Nucleus accumbens (tissue), 56 donors: Measurements from ENCODE around the gene MBTPS1.
A peak's percentile ranks its signal among the peaks of the same experiment; 100 is the strongest.

ENCODE experiments used
- DNase-seq, 56 donors: peaks; one replicate each; lab custom pipeline; 2025; lab: John Stamatoyannopoulos, UW

MBTPS1 gene

GRCh38 chr16:84081446-84081989 lies 35.2 kb downstream of the MBTPS1 start:
- DNase-seq = no peak

DNA sequence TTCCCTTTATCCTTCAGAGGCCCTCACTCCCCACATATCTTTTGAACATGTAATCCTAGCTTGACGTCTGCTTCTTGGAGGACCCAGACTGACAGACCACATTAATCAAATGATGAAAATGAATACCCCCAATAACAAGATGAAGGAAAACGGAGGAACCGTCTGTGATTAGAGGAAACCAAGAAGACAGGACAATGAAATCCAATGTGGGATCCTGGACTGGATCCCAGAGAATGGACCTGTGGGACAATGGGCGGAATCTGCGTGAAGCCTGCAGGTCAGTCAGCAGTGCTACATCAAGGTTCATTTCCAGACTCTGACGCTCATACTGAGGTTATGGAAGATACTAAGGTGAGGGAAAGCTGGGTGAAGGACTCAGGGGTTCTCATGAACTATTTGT lies 35.9 kb downstream of the MBTPS1 start:
- no peak for DNase-seq

- DNase-seq = no peak
Measured at GRCh38 chr16:84080378-84080777, 36.4 kb downstream of the MBTPS1 start.

DNA sequence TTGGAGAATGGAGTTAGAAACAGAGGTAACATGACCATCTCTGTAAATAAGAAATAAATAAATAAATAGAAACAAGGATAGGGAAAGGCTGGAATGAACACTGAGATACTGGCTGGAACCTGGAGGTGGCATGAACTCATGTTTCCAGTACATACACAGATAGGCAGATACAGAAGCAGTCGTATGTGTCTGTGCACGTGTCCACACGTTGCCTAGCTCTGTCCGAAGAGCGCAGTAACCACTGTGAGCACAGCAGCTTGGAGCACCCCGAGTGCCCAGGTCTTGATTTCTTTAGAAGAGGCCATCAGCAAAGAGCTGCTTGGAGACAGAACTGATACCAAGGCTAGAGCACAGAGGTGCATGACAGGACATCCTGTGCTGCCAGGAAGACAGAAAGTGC lies 37.1 kb downstream of the MBTPS1 start:
- DNase-seq = no peak

GRCh38 chr16:84075376-84075775 lies 41.4 kb downstream of the MBTPS1 start:
- DNase-seq = peak in 28 of 56 donors; percentile 11 to 85 (median 49)

DNA sequence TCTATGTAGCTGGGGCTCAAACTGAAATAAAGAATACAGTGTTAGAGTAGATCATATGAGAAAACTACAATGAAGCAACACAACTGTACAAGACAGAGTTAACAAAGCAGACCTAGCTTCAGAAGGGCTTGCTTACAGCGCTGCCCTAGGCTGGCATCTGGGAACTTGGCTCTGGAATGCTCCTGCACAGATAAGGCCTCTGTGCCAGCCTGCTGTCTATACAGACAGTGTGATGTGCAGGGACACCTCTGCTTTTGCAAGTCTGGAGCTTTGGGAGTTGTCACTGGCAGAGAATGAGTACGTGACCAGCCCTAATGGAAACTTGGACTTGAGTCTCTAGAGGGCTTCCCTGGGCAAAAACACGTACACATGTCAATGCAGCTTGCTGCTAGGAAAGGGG lies 42.0 kb downstream of the MBTPS1 start:
- no peak for DNase-seq

GRCh38 chr16:84072014-84072413 lies 44.7 kb downstream of the MBTPS1 start:
- no peak for DNase-seq

GRCh38 chr16:84071121-84071520 lies 45.6 kb downstream of the MBTPS1 start:
- no peak for DNase-seq

GRCh38 chr16:84069540-84069939 lies 47.2 kb downstream of the MBTPS1 start:
- no peak for DNase-seq

DNA sequence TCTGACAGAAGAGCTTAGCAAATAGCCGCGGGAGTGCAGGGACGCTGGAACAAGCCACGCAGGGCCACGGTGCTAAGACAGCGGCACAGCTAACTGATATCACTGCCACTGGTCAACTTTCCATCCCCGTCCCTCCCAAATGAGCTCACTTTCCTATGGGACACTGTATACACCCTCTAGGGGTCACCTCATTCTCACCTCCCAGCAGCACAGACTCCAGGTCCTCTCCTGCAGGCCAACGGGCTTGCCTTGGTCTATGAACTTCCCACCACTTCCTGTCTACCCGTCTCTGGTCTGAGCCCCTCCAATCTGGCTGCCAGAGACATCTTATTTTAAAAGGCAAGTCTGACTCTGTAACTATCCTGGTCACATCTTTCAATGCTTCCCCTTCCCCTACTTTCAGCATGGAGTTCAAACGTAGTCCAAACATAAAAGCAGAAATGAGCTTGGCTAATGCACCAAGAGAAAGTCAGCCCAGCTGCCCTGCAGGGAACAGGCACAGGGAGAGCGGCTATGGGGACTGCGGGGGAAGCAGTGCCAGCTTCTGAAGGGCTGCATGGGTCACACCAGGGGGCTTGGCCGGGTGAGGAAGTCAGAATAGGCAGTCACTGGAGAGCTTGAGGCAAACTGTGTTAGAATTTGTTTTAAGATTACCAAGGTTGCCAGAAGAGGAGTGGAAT lies 47.8 kb downstream of the MBTPS1 start:
- no peak for DNase-seq

DNA sequence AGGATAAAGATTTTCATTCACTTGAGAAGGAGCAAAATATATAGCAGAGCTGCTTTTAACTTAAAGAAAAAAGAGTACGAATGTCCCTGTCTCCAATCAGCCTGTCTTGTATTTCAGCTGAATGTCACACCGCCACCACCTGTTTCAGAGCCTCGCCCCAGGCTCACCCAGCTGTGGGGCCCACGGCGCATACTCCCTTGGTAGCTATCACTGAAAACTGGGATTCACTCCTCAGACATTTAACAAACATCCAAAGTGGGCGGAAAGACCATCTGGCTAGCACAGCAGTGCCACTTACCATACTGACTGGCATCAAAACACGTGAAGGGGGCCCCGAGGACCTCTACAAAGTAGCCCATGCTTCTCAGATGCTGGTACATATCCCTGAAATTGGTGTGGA lies 48.7 kb downstream of the MBTPS1 start:
- DNase-seq = no peak

GRCh38 chr16:84067640-84068039 lies 49.1 kb downstream of the MBTPS1 start:
- DNase-seq = no peak

DNA sequence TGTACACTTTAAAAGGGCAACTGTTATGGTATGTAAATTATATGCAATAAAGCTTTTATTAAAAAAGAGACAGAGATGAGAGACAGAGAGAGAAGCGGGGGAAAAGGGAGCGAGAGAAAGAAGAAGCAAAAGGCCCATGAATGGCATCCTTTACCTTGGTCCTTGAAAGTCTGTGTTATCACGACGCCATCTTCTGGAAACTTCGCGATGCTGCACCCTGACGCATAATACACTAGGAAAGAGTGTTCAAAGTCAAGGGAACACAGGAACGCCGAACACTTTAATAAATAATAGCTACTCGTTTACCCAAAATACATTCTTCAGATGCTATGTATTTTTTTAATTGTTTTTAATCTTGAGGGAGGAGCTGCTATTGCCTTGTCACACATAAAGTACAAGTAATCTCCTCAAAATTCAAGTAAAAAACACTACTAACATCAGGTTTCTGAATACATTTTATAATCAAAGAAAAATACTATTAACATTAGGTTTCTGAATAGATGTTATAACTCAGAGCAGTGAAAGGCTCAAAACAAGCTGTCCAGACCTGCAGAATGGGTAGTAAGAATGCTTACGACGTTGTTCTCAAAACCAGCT lies 51.1 kb downstream of the MBTPS1 start:
- peak in 33 of 56 donors; percentile 6 to 85 (median 39) for DNase-seq

GRCh38 chr16:84063980-84064379 lies 52.8 kb downstream of the MBTPS1 start:
- no peak for DNase-seq

DNA sequence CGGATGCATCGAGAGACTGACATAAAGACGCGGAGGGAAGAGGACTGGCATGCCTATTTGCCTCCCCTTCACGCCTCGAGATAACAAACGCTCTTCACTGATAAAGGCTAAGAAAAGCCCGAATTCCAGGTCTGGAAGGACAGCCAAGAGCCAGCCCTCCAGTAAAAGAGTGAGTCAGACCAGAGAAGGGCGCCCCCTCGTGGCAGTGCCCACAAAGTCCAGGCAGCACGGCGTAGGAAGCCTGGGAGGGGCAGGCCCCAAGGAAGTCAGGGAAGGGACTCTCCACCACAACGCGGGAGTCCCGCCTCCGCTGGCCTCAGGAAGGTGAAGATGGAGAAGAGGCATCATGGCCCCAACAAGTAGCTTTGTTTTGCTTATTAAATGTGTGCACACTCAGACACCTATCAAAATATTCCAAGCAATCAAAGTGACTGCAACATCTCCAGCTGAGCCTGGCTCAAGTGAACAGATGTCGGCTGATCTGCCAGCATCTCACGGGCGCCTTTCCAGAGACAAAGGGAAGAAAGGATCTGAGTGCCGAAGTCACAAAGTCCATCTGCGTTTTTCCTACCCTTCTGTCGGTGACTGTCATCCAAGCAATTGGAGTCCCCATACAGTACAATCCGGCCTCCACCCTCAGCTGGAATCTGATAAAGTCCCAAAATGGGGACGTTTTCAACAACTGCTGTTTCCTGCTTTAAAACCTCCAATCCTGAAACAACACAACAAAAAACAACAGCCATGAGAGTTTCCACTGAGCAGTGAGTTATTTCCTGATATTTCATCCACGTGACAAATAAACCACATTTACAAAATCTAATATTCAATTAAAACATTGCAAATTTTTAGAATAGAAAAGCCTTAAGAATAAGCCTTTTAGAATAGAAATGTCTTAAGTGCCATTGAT lies 53.8 kb downstream of the MBTPS1 start:
- peak in 46 of 56 donors; percentile 18 to 79 (median 42) for DNase-seq

DNA sequence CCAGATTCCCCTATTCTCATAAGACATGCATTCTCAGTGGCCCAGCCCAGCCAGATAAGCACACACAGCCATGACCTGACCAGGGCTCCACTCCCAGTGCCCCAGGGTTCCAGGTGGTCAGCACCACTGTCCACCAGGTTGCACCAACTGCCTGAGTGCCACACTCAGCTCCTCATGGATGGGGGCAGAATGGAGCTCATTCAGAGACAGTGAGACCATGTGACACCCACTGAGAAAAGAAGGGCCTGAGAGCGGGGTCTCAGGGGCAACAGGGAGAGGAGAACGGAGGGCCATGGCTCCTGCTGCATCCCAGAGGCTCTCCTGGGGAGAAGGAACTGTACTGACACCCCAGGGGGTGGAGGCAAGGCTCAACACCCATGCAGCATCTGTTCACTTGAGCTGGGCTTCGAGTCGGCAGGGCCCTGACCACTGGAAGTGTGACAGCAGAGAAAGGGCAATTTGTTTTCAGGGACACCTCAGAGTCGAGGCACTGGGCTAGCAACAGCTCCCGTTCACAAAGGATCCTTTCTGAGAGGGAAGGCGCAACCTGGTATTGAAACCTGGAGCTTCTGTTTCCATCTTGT lies 55.4 kb downstream of the MBTPS1 start:
- DNase-seq = no peak

GRCh38 chr16:84059946-84060901 lies 56.5 kb downstream of the MBTPS1 start:
- DNase-seq = no peak

- no peak for DNase-seq
Measured at GRCh38 chr16:84059111-84059510, 57.6 kb downstream of the MBTPS1 start.

- peak in 1 of 56 donors; percentile 13 for DNase-seq
Measured at GRCh38 chr16:84058664-84059063, 58.1 kb downstream of the MBTPS1 start.

GRCh38 chr16:84058211-84058610 lies 58.5 kb downstream of the MBTPS1 start:
- DNase-seq = no peak
